Measurements from ENCODE around the gene FAM234A. TPM values are rescaled to one million over a fixed set of nuclear protein-coding genes. Genes with fewer than 3 reads are reported as not detected.
"Not testable (repeated sequence)": the region's sequence is repeated elsewhere in the genome, so short reads cannot be mapped to it uniquely, and the experiment has no call there.

FAM234A gene
- total RNA-seq, 2 experiments from 2014 or later = 10.9 to 26.8 TPM

GRCh38 chr16:253833-254232 lies 19.2 kb downstream of the FAM234A start:
- H3K9me2 ChIP-seq (ENCODE audit: insufficient read depth, low read length) = no peaks in the 10 kb centered on the region
- no peak for DNase-seq (ENCODE audit: low spot score)
- no peaks in the 10 kb centered on the region for H4K20me1 ChIP-seq (ENCODE audit: insufficient read depth, low read length)
- BruUV-seq (replicated peaks) = no TSS peak
- no peaks in the 10 kb centered on the region for H3K36me3 ChIP-seq (ENCODE audit: insufficient read depth, low read length)
- no peak overlapping the region for H3K4me2 ChIP-seq (ENCODE audit: low read length)
- H3K27ac ChIP-seq (ENCODE audit: low read depth, low read length, poor library complexity, severe bottlenecking) = no peak overlapping the region
- H3K4me3 ChIP-seq (ENCODE audit: low read depth, low read length, poor library complexity, severe bottlenecking) = no peak overlapping the region
- H3K4me1 ChIP-seq (ENCODE audit: insufficient read depth, low read length, poor library complexity, severe bottlenecking) = no peaks in the 10 kb centered on the region
- H2AFZ ChIP-seq (ENCODE audit: low read length) = no peak overlapping the region
- intact Hi-C loops (cut with micrococcal nuclease; ENCODE audit: unreplicated experiment) = no loop called here
- POLR2A ChIA-PET = no interaction called here
- H3K79me2 ChIP-seq (ENCODE audit: insufficient read depth, low read depth, low read length) = no peaks in the 10 kb centered on the region
- CTCF ChIA-PET (ENCODE audit: unreplicated experiment) = interaction anchor here (0.6 kb wide), 1 partner anchor 162 kb away, joined by 4 read pairs; no protein-coding TSS in a partner anchor
- TF ChIP-seq EZH2phosphoT487 (IDR thresholded peaks at IDR 0.05; ENCODE audit: borderline replicate concordance, low read depth, low read length) = no peak
- TF ChIP-seq, protein P1, sequence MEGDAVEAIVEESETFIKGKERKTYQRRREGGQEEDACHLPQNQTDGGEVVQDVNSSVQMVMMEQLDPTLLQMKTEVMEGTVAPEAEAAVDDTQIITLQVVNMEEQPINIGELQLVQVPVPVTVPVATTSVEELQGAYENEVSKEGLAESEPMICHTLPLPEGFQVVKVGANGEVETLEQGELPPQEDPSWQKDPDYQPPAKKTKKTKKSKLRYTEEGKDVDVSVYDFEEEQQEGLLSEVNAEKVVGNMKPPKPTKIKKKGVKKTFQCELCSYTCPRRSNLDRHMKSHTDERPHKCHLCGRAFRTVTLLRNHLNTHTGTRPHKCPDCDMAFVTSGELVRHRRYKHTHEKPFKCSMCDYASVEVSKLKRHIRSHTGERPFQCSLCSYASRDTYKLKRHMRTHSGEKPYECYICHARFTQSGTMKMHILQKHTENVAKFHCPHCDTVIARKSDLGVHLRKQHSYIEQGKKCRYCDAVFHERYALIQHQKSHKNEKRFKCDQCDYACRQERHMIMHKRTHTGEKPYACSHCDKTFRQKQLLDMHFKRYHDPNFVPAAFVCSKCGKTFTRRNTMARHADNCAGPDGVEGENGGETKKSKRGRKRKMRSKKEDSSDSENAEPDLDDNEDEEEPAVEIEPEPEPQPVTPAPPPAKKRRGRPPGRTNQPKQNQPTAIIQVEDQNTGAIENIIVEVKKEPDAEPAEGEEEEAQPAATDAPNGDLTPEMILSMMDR (conservative IDR thresholded peaks at IDR 0.05; ENCODE audit: low read length) = no peak
- no peaks in the 10 kb centered on the region for H3K9me3 ChIP-seq (ENCODE audit: low read length)

DNA sequence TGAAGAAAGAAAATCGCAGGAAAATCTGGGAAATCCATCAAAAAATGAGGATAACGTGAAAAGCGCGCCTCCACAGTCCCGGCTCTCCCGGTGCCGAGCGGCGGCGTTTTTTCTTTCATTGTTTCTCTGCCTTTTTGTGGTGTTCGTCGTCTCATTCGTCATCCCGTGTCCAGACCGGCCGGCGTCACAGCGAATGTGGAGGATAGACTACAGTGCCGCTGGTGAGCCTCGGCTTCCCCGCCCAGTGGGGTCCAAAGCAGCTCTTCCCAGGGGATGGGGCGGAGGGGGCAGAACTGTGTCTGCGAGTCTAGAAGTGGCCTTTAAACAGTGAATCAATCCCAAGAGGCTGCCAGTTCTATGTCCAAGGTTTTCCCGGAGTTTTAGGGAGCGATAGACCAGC lies 19.8 kb downstream of the FAM234A start:
- Histone ChIP-seq H3K4me3 (ENCODE audit: low read depth, low read length, poor library complexity, severe bottlenecking) (no peak overlapping the region), H4K20me1 (ENCODE audit: insufficient read depth, low read length) (no peaks in the 10 kb centered on the region), H3K4me2 (ENCODE audit: low read length) (no peak overlapping the region), H3K79me2 (ENCODE audit: insufficient read depth, low read depth, low read length) (no peaks in the 10 kb centered on the region), H2AFZ (ENCODE audit: low read length) (no peak overlapping the region), H3K9me2 (ENCODE audit: insufficient read depth, low read length) (no peaks in the 10 kb centered on the region), H3K4me1 (ENCODE audit: insufficient read depth, low read length, poor library complexity, severe bottlenecking) (no peaks in the 10 kb centered on the region), H3K36me3 (ENCODE audit: insufficient read depth, low read length) (no peaks in the 10 kb centered on the region), H3K27ac (ENCODE audit: low read depth, low read length, poor library complexity, severe bottlenecking) (no peak overlapping the region), H3K9me3 (ENCODE audit: low read length) (no peaks in the 10 kb centered on the region)
- DNase-seq (ENCODE audit: low spot score) = no peak
- TF ChIP-seq EZH2phosphoT487 (IDR thresholded peaks at IDR 0.05; ENCODE audit: borderline replicate concordance, low read depth, low read length) = no peak
- TF ChIP-seq, protein P1 (conservative IDR thresholded peaks at IDR 0.05; ENCODE audit: low read length) = no peak
- no TSS peak for BruUV-seq (replicated peaks)
- intact Hi-C loops (cut with micrococcal nuclease; ENCODE audit: unreplicated experiment) = no loop called here
- POLR2A ChIA-PET = no interaction called here
- CTCF ChIA-PET (ENCODE audit: unreplicated experiment) = no interaction called here

DNA sequence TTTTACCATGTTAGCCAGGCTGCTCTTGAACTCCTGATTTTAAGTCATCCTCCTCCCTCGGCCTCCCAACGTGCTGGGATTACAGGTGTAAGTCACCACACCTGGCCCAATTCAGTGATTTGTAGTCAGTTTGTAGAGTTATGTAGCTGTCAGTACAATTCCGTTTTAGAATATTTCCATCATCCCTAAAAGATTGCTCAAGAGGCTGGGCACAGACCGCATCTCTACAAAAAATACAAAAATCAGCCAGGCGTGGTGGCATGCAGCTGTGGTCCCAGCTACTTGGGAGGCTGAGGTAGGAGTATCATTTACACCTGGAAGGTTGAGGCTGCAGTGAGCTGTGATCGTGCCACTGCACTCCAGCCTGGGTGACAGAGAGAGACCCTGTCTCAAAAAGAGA lies 20.6 kb downstream of the FAM234A start:
- H3K4me1 ChIP-seq (ENCODE audit: insufficient read depth, low read length, poor library complexity, severe bottlenecking) = no peaks in the 10 kb centered on the region
- H2AFZ ChIP-seq (ENCODE audit: low read length) = no peak overlapping the region
- H3K36me3 ChIP-seq (ENCODE audit: insufficient read depth, low read length) = no peaks in the 10 kb centered on the region
- no peaks in the 10 kb centered on the region for H3K9me3 ChIP-seq (ENCODE audit: low read length)
- H3K27ac ChIP-seq (ENCODE audit: low read depth, low read length, poor library complexity, severe bottlenecking) = no peak overlapping the region
- POLR2A ChIA-PET = no interaction called here
- DNase-seq (ENCODE audit: low spot score) = no peak
- H4K20me1 ChIP-seq (ENCODE audit: insufficient read depth, low read length) = no peaks in the 10 kb centered on the region
- intact Hi-C loops (cut with micrococcal nuclease; ENCODE audit: unreplicated experiment) = no loop called here
- H3K79me2 ChIP-seq (ENCODE audit: insufficient read depth, low read depth, low read length) = no peaks in the 10 kb centered on the region
- CTCF ChIA-PET (ENCODE audit: unreplicated experiment) = no interaction called here
- no TSS peak for BruUV-seq (replicated peaks)
- H3K9me2 ChIP-seq (ENCODE audit: insufficient read depth, low read length) = no peaks in the 10 kb centered on the region
- TF ChIP-seq, protein P1 (conservative IDR thresholded peaks at IDR 0.05; ENCODE audit: low read length) = no peak
- TF ChIP-seq EZH2phosphoT487 (IDR thresholded peaks at IDR 0.05; ENCODE audit: borderline replicate concordance, low read depth, low read length) = no peak
- H3K4me2 ChIP-seq (ENCODE audit: low read length) = no peak overlapping the region
- H3K4me3 ChIP-seq (ENCODE audit: low read depth, low read length, poor library complexity, severe bottlenecking) = no peak overlapping the region

DNA sequence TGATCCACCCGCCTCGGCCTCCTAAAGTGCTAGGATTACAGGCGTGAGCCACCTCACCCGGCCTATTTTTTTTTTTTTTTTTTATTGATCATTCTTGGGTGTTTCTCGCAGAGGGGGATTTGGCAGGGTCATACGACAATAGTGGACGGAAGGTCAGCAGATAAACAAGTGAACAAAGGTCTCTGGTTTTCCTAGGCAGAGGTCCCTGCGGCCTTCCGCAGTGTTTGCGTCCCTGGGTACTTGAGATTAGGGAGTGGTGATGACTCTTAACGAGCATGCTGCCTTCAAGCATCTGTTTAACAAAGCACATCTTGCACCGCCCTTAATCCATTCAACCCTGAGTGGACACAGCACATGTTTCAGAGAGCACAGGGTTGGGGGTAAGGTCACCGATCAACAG lies 23.5 kb downstream of the FAM234A start:
- CTCF ChIA-PET (ENCODE audit: unreplicated experiment); DNase-seq (ENCODE audit: low spot score); H2AFZ ChIP-seq (ENCODE audit: low read length); H3K4me3 ChIP-seq (ENCODE audit: low read depth, low read length, poor library complexity, severe bottlenecking); POLR2A ChIA-PET; H3K27ac ChIP-seq (ENCODE audit: low read depth, low read length, poor library complexity, severe bottlenecking); H3K9me3 ChIP-seq (ENCODE audit: low read length); H4K20me1 ChIP-seq (ENCODE audit: insufficient read depth, low read length); H3K4me1 ChIP-seq (ENCODE audit: insufficient read depth, low read length, poor library complexity, severe bottlenecking); intact Hi-C loops (cut with micrococcal nuclease; ENCODE audit: unreplicated experiment); H3K79me2 ChIP-seq (ENCODE audit: insufficient read depth, low read depth, low read length); H3K4me2 ChIP-seq (ENCODE audit: low read length); H3K36me3 ChIP-seq (ENCODE audit: insufficient read depth, low read length); H3K9me2 ChIP-seq (ENCODE audit: insufficient read depth, low read length); BruUV-seq (replicated peaks): not testable (repeated sequence)
